Measurements from ENCODE around the gene BCCIP. TPM values are rescaled to one million over a fixed set of nuclear protein-coding genes. Genes with fewer than 3 reads are reported as not detected.
A peak's percentile ranks its signal among the peaks of the same experiment; 100 is the strongest.

BCCIP gene
- total and polyA plus RNA-seq, 12 donors: 20.5 to 103 (median 38.8) TPM

GRCh38 chr10:125823663-125824251 lies 411 bp downstream of the BCCIP start:
- 0 to 1% (median 0%) methylated on average over 20 of the region's 20 CpGs for WGBS, 4 donors
- H3K4me3 ChIP-seq: peak overlapping the region; percentile 27 to 99 (median 96)
- H3K4me1 ChIP-seq (replicated peaks in 1 of 2): peaks cover 23 to 38% of the 10 kb centered on the region in 2 donors
- no peaks in the 10 kb centered on the region for H3K27me3 ChIP-seq
- peaks cover 0 to 20% of the 10 kb centered on the region in 2 donors for H3K36me3 ChIP-seq (replicated peaks in 1 of 2)
- no peaks in the 10 kb centered on the region for H3K9me3 ChIP-seq (replicated peaks in 1 of 3)
- DNase-seq: peak in 1 of 7 donors; percentile 7
- intact Hi-C loops (cut with DNase I): no loop called here
- TF ChIP-seq POLR2A (IDR thresholded peaks at IDR 0.05): no peak
- TF ChIP-seq CTCF (IDR thresholded peaks at IDR 0.05): no peak
- H3K27ac ChIP-seq: peak overlapping the region in 4 of 5 donors; percentile 84 to 97 (median 91)

- intact Hi-C loops (cut with DNase I): no loop called here
Observed at GRCh38 chr10:125824736-125825135, 1.4 kb downstream of the BCCIP start.

GRCh38 chr10:125827133-125827532 lies 3.8 kb downstream of the BCCIP start:
- intact Hi-C loops (cut with DNase I): no loop called here
- TF ChIP-seq POLR2A (IDR thresholded peaks at IDR 0.05) (no peak), CTCF (IDR thresholded peaks at IDR 0.05) (no peak)
- no peak for DNase-seq
- Histone ChIP-seq H3K4me1 (replicated peaks in 1 of 2) (peaks cover 21 to 27% of the 10 kb centered on the region in 2 donors), H3K9me3 (replicated peaks in 1 of 3) (no peaks in the 10 kb centered on the region), H3K36me3 (replicated peaks in 1 of 2) (peaks cover 0 to 49% of the 10 kb centered on the region in 2 donors), H3K27ac (no peak overlapping the region), H3K27me3 (no peaks in the 10 kb centered on the region), H3K4me3 (no peak overlapping the region)
- 86 to 88% (median 87%) methylated on average over 2 of the region's 2 CpGs for WGBS, 4 donors

More at GRCh38 chr10:125824736-125825135, 1.4 kb downstream of the BCCIP start:
- Histone ChIP-seq H3K27ac (no peak overlapping the region), H3K4me3 (peak overlapping the region in 1 of 4 donors; percentile 94), H3K27me3 (no peaks in the 10 kb centered on the region), H3K36me3 (replicated peaks in 1 of 2) (peaks cover 0 to 30% of the 10 kb centered on the region in 2 donors), H3K4me1 (replicated peaks in 1 of 2) (peaks cover 23 to 38% of the 10 kb centered on the region in 2 donors), H3K9me3 (replicated peaks in 1 of 3) (no peaks in the 10 kb centered on the region)
- WGBS, 4 donors: 65 to 87% (median 81%) methylated on average over 1 of the region's 1 CpG
- TF ChIP-seq CTCF (IDR thresholded peaks at IDR 0.05): no peak
- TF ChIP-seq POLR2A (IDR thresholded peaks at IDR 0.05): no peak
- DNase-seq: no peak

GRCh38 chr10:125828311-125828710 lies 5.0 kb downstream of the BCCIP start:
- WGBS, 4 donors: 92 to 96% (median 94%) methylated on average over 5 of the region's 5 CpGs
- Histone ChIP-seq H3K27me3 (no peaks in the 10 kb centered on the region), H3K4me3 (no peak overlapping the region), H3K9me3 (replicated peaks in 1 of 3) (no peaks in the 10 kb centered on the region), H3K4me1 (replicated peaks in 1 of 2) (peaks cover 16 to 22% of the 10 kb centered on the region in 2 donors), H3K27ac (no peak overlapping the region), H3K36me3 (replicated peaks in 1 of 2) (peaks cover 0 to 61% of the 10 kb centered on the region in 2 donors)
- TF ChIP-seq CTCF (IDR thresholded peaks at IDR 0.05) (no peak), POLR2A (IDR thresholded peaks at IDR 0.05) (no peak)
- intact Hi-C loops (cut with DNase I): no loop called here
- no peak for DNase-seq
